Activated B cell treated with CpG ODN at 0.5 μM for 24 hours (primary cell): Measurements from ENCODE around the gene MLLT10. TPM values are rescaled to one million over a fixed set of nuclear protein-coding genes. Genes with fewer than 3 reads are reported as not detected.

Source experiments
- ATAC-seq: fragments of 200-7000 bp; cut with Tn5 transposase; one replicate; pipeline ENCODE4 v1.10.0; 2021; ENCODE audit warnings: low read depth, mild to moderate bottlenecking, moderate library complexity
- CTCF ChIA-PET: fragments of 350-600 bp; sonication (Branson Sonifier 250); formaldehyde crosslinking; loops from one replicate; lab custom pipeline; 2021; ENCODE audit warnings: antibody characterized with exemption; lab: Charles Lee
- POLR2A ChIA-PET: fragments of 350-600 bp; sonication (Branson Sonifier 250); formaldehyde crosslinking; loops from one replicate; lab custom pipeline; 2021; ENCODE audit warnings: antibody characterized with exemption; lab: Charles Lee
- DNase-seq: peaks from one replicate; pipeline ENCODE4 v3.0.0; 2022
- H3K27ac Mint-ChIP-seq: one replicate; pipeline ENCODE4 v1.8.0; 2020; ENCODE audit warnings: mixed read lengths
- H3K27me3 Mint-ChIP-seq: one replicate; pipeline ENCODE4 v1.8.0; 2021; ENCODE audit warnings: mixed read lengths
- H3K36me3 Mint-ChIP-seq: one replicate; pipeline ENCODE4 v1.8.0; 2021; ENCODE audit warnings: low read depth, mixed read lengths
- H3K4me1 Mint-ChIP-seq: one replicate; pipeline ENCODE4 v1.8.0; 2021; ENCODE audit warnings: mixed read lengths
- H3K4me3 Mint-ChIP-seq: one replicate; pipeline ENCODE4 v1.8.0; 2020; ENCODE audit warnings: mild to moderate bottlenecking, mixed read lengths
- H3K9me3 Mint-ChIP-seq: one replicate; pipeline ENCODE4 v1.8.0; 2020; ENCODE audit warnings: mixed read lengths
- CTCF ChIP-seq: fragments of 200-600 bp; IDR thresholded peaks from one replicate; pipeline ENCODE4 v1.8.0; 2022; ENCODE audit warnings: antibody characterized with exemption, mild to moderate bottlenecking
- intact Hi-C: fragments of 100-400 bp; cut with micrococcal nuclease; formaldehyde crosslinking; loops from one replicate; pipeline ENCODE4 v1.15.1; 2024
- total RNA-seq: library from RNA; stranded (reverse); gene quantifications from 2 replicates; pipeline ENCODE4 v1.2.3, GENCODE V29; 2022

MLLT10 gene
- total RNA-seq, 1 donor from 2014 or later = 48.7 TPM

GRCh38 chr10:21689881-21690280 lies 155.8 kb downstream of the MLLT10 start:
- Mint-ChIP-seq H3K9me3 (no peaks in the 10 kb centered on the region), H3K4me3 (no peak overlapping the region), H3K27me3 (no peaks in the 10 kb centered on the region), H3K36me3 (peaks cover 66% of the 10 kb centered on the region), H3K27ac (no peak overlapping the region), H3K4me1 (no peaks in the 10 kb centered on the region)
- TF ChIP-seq CTCF = no peak
- no peak for ATAC-seq
- intact Hi-C loops = loop anchor here (5.0 kb wide), 1 partner anchor 37 kb away; no protein-coding TSS in a partner anchor
- POLR2A ChIA-PET = no interaction called here
- no peak for DNase-seq
- CTCF ChIA-PET = no interaction called here

GRCh38 chr10:21692916-21693315 lies 158.9 kb downstream of the MLLT10 start:
- ATAC-seq (no peak), DNase-seq (no peak)
- intact Hi-C loops = loop anchor here (5.0 kb wide), 1 partner anchor 34 kb away; no protein-coding TSS in a partner anchor
- no peak overlapping the region for H3K4me3 Mint-ChIP-seq
- H3K36me3 Mint-ChIP-seq = peaks cover 72% of the 10 kb centered on the region
- no peaks in the 10 kb centered on the region for H3K9me3 Mint-ChIP-seq
- POLR2A ChIA-PET = no interaction called here
- CTCF ChIA-PET = no interaction called here
- H3K4me1 Mint-ChIP-seq = no peaks in the 10 kb centered on the region
- no peaks in the 10 kb centered on the region for H3K27me3 Mint-ChIP-seq
- no peak for TF ChIP-seq CTCF
- no peak overlapping the region for H3K27ac Mint-ChIP-seq

- peaks cover 72% of the 10 kb centered on the region for H3K36me3 Mint-ChIP-seq
- intact Hi-C loops = loop anchor here (5.0 kb wide), 1 partner anchor 34 kb away; no protein-coding TSS in a partner anchor
- no peak for ATAC-seq
- no peaks in the 10 kb centered on the region for H3K4me1 Mint-ChIP-seq
- no peak overlapping the region for H3K4me3 Mint-ChIP-seq
- POLR2A ChIA-PET = no interaction called here
- no peak for TF ChIP-seq CTCF
- peaks cover 4% of the 10 kb centered on the region for H3K9me3 Mint-ChIP-seq
- no peaks in the 10 kb centered on the region for H3K27me3 Mint-ChIP-seq
- H3K27ac Mint-ChIP-seq = no peak overlapping the region
- no peak for DNase-seq
- CTCF ChIA-PET = no interaction called here
Measured at GRCh38 chr10:21693418-21693817, 159.4 kb downstream of the MLLT10 start.

GRCh38 chr10:21694631-21695030 lies 160.6 kb downstream of the MLLT10 start:
- Mint-ChIP-seq H3K4me3 (no peak overlapping the region), H3K27me3 (no peaks in the 10 kb centered on the region), H3K4me1 (no peaks in the 10 kb centered on the region), H3K36me3 (peaks cover 75% of the 10 kb centered on the region), H3K27ac (no peak overlapping the region), H3K9me3 (peaks cover 8% of the 10 kb centered on the region)
- intact Hi-C loops = loop anchor here (5.0 kb wide), 1 partner anchor 33 kb away; no protein-coding TSS in a partner anchor
- POLR2A ChIA-PET = interaction anchor here (0.5 to 0.7 kb wide), 2 partner anchors 108 to 1265 kb away, joined by 4 to 9 read pairs; no protein-coding TSS in a partner anchor
- ATAC-seq (no peak), DNase-seq (no peak)
- no peak for TF ChIP-seq CTCF
- CTCF ChIA-PET = no interaction called here

GRCh38 chr10:21696302-21696701 lies 162.3 kb downstream of the MLLT10 start:
- ChIA-PET CTCF (no interaction called here), POLR2A (no interaction called here)
- no peak overlapping the region for H3K4me3 Mint-ChIP-seq
- TF ChIP-seq CTCF = no peak
- peaks cover 24% of the 10 kb centered on the region for H3K9me3 Mint-ChIP-seq
- no peaks in the 10 kb centered on the region for H3K4me1 Mint-ChIP-seq
- no peak for ATAC-seq
- H3K36me3 Mint-ChIP-seq = peaks cover 79% of the 10 kb centered on the region
- intact Hi-C loops = no loop called here
- DNase-seq = no peak
- no peak overlapping the region for H3K27ac Mint-ChIP-seq
- no peaks in the 10 kb centered on the region for H3K27me3 Mint-ChIP-seq
